Epithelial cell of esophagus (primary cell): Measurements from ENCODE around the gene AQP9.

Experiments
- DNase-seq: peaks from one replicate; pipeline ENCODE4 v3.0.0; 2010; ENCODE audit warnings: low read depth
- H3K4me3 ChIP-seq: 2 replicates; pipeline ENCODE4 v1.5.1; 2011; ENCODE audit warnings: mild to moderate bottlenecking, low read length, control low read depth
- CTCF ChIP-seq: IDR thresholded peaks from 2 replicates; pipeline ENCODE4 v1.5.1; 2011; ENCODE audit warnings: low read depth, mild to moderate bottlenecking, low read length, control low read depth, inconsistent platforms; ENCODE audit not compliant: insufficient read depth; ENCODE audit errors: missing control alignments

AQP9 gene

GRCh38 chr15:58147171-58147611 lies 9.0 kb downstream of the AQP9 start:
- TF ChIP-seq CTCF, result no peak
- no peak overlapping the region for H3K4me3 ChIP-seq
- no peak for DNase-seq

DNA sequence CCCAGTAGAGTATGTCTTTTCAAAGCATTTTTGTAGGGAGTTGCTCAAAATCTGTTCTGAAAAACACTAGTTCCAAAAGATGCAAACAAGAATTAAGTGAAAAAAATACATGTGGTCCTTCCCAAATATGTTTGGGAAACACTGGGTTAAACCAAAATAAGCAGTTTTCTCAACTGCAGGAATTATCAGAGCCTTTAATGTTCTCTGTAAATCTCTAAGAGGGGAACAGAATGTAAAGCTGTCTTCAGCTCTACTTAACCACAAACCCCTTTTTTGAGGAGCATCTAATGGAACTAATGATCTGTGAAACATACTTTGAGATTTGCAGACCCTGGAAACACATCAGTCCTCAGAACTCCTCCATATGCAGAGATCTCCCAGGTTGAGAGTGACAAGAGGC lies 9.9 kb downstream of the AQP9 start:
- DNase-seq, result no peak
- H3K4me3 ChIP-seq, result no peak overlapping the region
- no peak for TF ChIP-seq CTCF

- no peak for DNase-seq
- TF ChIP-seq CTCF, result no peak
- no peak overlapping the region for H3K4me3 ChIP-seq
Measured at GRCh38 chr15:58148633-58149445, 10.7 kb downstream of the AQP9 start.

DNA sequence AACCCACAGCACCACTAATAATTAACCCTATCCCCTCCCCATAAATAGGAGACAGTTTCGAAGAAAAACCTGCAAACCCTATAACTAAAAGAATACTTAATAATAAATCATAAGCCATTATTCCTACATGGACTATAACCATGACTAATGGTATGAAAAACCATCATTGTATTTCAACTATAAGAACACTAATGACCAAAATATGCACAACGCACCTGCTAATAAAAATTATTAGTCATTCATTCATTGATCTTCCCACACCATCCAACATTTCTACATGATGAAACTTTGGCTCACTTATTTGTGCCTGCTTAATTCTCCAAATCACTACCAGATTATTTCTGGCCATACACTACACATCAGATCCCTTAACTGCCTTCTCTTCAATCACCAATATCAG lies 16.6 kb downstream of the AQP9 start:
- H3K4me3 ChIP-seq, result no peak overlapping the region
- DNase-seq, result peak; percentile 33
- no peak for TF ChIP-seq CTCF

DNA sequence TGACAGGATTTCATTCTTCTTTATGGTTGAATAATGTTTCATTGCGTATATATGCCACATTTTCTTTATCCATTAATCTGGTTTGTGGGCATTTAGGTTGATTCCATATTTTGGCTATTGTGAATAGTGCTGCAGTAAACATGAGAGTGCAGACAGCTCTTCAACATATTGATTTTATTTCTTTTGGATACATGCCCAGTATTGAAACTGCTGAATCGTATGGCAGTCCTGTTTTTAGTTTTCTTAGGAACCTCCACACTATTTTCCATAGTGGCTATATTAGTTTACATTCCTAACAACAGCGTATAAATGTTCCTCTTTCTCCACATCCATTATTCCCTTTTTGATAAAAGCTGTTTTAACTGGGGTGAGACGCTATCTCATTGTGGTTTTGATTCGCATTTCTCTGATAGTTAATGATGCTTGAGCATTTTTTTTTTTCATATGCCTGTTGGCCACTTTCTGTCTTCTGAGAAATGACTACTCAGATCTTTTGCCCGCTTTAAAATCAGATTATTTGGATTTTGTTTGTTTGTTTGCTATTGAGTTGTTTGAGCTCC lies 21.7 kb downstream of the AQP9 start:
- no peak overlapping the region for H3K4me3 ChIP-seq
- no peak for DNase-seq
- TF ChIP-seq CTCF, result no peak

DNA sequence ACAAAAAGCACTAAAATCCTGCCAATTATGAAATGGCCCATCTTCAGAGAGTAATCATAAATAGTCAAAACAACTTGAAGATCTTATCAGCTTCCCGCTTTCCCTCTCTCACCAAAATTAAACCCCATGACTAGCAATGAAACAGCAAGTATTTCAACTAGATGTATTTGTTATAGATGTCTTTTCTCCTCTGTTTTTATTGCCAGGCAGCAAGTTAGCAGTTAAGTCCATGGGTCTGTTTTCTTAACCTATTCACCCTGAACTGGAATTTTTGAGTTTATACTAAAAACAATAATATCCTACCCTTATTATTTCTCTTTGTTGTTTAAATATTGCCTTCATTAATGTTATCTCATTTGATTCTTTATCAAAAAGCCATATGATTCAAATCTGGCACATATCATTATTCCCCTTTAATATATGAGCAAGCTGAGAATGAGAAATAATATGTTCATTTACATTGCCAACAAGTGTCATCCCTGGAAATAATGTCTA lies 23.3 kb downstream of the AQP9 start:
- DNase-seq, result no peak
- H3K4me3 ChIP-seq, result no peak overlapping the region
- TF ChIP-seq CTCF, result no peak

- DNase-seq, result no peak
Measured at GRCh38 chr15:58163985-58164384, 25.8 kb downstream of the AQP9 start.

More at GRCh38 chr15:58163985-58164384, 25.8 kb downstream of the AQP9 start:
- no peak overlapping the region for H3K4me3 ChIP-seq
- no peak for TF ChIP-seq CTCF
